ENCODE data around the gene LIFR. TPM values are rescaled to one million over a fixed set of nuclear protein-coding genes. Genes with fewer than 3 reads are reported as not detected.

LIFR gene
- polyA plus RNA-seq, 1 donor (not counting 4 experiments of a cell fraction or from before 2014, with no cell fraction given), result 1.1 TPM

GRCh38 chr5:38593959-38594358 lies 37.5 kb upstream of the LIFR start:
- H3K4me3 ChIP-seq (ENCODE audit: control insufficient read depth in 2 of 3, extremely low read depth in 1 of 3, insufficient read depth in 2 of 3, low read depth in 1 of 3, low read length in 3 of 3), result no peak overlapping the region
- DNase-seq (ENCODE audit: low read depth, low spot score), result no peak
- H3K9ac ChIP-seq (ENCODE audit: control insufficient read depth, extremely low read depth, insufficient read depth, low read length), result no peak overlapping the region
- TF ChIP-seq EZH2 (IDR thresholded peaks at IDR 0.05; ENCODE audit: low read length) (no peak), CTCF (optimal IDR thresholded peaks at IDR 0.05 in 1 of 3, IDR thresholded peaks at IDR 0.05 in 1 of 3, conservative IDR thresholded peaks at IDR 0.05 in 1 of 3; ENCODE audit: extremely low read depth in 1 of 3, insufficient read depth in 2 of 3, low read length in 3 of 3) (no peak)
- no peak overlapping the region for H2AFZ ChIP-seq (ENCODE audit: control insufficient read depth, low read length)
- no peak overlapping the region for H3K27ac ChIP-seq (ENCODE audit: control insufficient read depth, insufficient read depth, low read length)
- H3K27me3 ChIP-seq (ENCODE audit: control insufficient read depth, extremely low read depth, insufficient read depth, low read length), result no peaks in the 10 kb centered on the region
- no peaks in the 10 kb centered on the region for H4K20me1 ChIP-seq (ENCODE audit: control insufficient read depth, extremely low read depth, insufficient read depth, low read length)
- no peak overlapping the region for H3K4me2 ChIP-seq (ENCODE audit: control insufficient read depth, extremely low read depth, insufficient read depth, low read depth, low read length)
- no peak for FAIRE-seq
- dilution Hi-C loops (cut with MboI; ENCODE audit: extremely low pct_ligation_motif_present, low sequenced_read_pairs), result no loop called here
- H3K9me1 ChIP-seq (ENCODE audit: control insufficient read depth, extremely low read depth, insufficient read depth, low read length), result no peaks in the 10 kb centered on the region
- peaks cover 12% of the 10 kb centered on the region for H3K4me1 ChIP-seq (ENCODE audit: control insufficient read depth, extremely low read depth, insufficient read depth, low read length)
- H3K9me3 ChIP-seq (ENCODE audit: control insufficient read depth, low read depth, low read length), result no peaks in the 10 kb centered on the region
- H3K79me2 ChIP-seq (ENCODE audit: control insufficient read depth, insufficient read depth, low read length), result no peaks in the 10 kb centered on the region
- H3K36me3 ChIP-seq (ENCODE audit: control insufficient read depth in 2 of 2, extremely low read depth in 1 of 2, insufficient read depth in 2 of 2, low read length in 2 of 2), result no peaks in the 10 kb centered on the region

DNA sequence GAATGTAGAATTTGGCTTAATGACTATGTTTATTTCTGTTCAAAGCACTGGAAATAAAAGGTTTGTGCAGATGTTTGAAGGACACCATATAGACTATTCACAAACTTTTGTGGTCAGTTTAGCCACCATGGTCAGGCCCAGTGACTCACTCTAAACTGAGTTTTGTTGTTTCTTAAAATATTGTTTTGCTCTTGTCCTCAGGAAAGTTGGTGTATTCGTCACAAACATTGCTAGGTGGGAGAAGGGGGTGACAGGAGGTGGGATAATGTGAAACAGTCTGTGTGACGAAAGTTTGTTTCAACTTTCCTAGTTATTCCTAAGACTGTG lies 35.0 kb upstream of the LIFR start:
- no peak for FAIRE-seq

More for the DNA sequence above, 35.0 kb upstream of the LIFR start:
- Histone ChIP-seq H3K27ac (ENCODE audit: control insufficient read depth, insufficient read depth, low read length) (no peak overlapping the region), H3K36me3 (ENCODE audit: control insufficient read depth in 2 of 2, extremely low read depth in 1 of 2, insufficient read depth in 2 of 2, low read length in 2 of 2) (no peaks in the 10 kb centered on the region), H3K4me3 (ENCODE audit: control insufficient read depth in 2 of 3, extremely low read depth in 1 of 3, insufficient read depth in 2 of 3, low read depth in 1 of 3, low read length in 3 of 3) (no peak overlapping the region), H2AFZ (ENCODE audit: control insufficient read depth, low read length) (no peak overlapping the region), H3K79me2 (ENCODE audit: control insufficient read depth, insufficient read depth, low read length) (no peaks in the 10 kb centered on the region), H4K20me1 (ENCODE audit: control insufficient read depth, extremely low read depth, insufficient read depth, low read length) (no peaks in the 10 kb centered on the region), H3K4me2 (ENCODE audit: control insufficient read depth, extremely low read depth, insufficient read depth, low read depth, low read length) (no peak overlapping the region), H3K9ac (ENCODE audit: control insufficient read depth, extremely low read depth, insufficient read depth, low read length) (no peak overlapping the region), H3K4me1 (ENCODE audit: control insufficient read depth, extremely low read depth, insufficient read depth, low read length) (peaks cover 6% of the 10 kb centered on the region), H3K27me3 (ENCODE audit: control insufficient read depth, extremely low read depth, insufficient read depth, low read length) (no peaks in the 10 kb centered on the region), H3K9me3 (ENCODE audit: control insufficient read depth, low read depth, low read length) (no peaks in the 10 kb centered on the region), H3K9me1 (ENCODE audit: control insufficient read depth, extremely low read depth, insufficient read depth, low read length) (no peaks in the 10 kb centered on the region)
- no peak for DNase-seq (ENCODE audit: low read depth, low spot score)
- TF ChIP-seq EZH2 (IDR thresholded peaks at IDR 0.05; ENCODE audit: low read length) (no peak), CTCF (optimal IDR thresholded peaks at IDR 0.05 in 1 of 3, IDR thresholded peaks at IDR 0.05 in 1 of 3, conservative IDR thresholded peaks at IDR 0.05 in 1 of 3; ENCODE audit: extremely low read depth in 1 of 3, insufficient read depth in 2 of 3, low read length in 3 of 3) (no peak)
- dilution Hi-C loops (cut with MboI; ENCODE audit: extremely low pct_ligation_motif_present, low sequenced_read_pairs), result no loop called here
